Adipose tissue (tissue), 3 donors: Measurements from ENCODE around the gene MAP2K5. TPM values are rescaled to one million over a fixed set of nuclear protein-coding genes. Genes with fewer than 3 reads are reported as not detected.

Experiments
- H3K27ac ChIP-seq: one replicate; pipeline ENCODE4 v1.5.1; 2013; ENCODE audit warnings: low read depth, low read length
- WGBS, 3 donors: extraction: QIAGEN DNeasy Blood & Tissue Kit; methylation state at CpG; one replicate each; pipeline ENCODE4 v1.1.7; 2013; 5-methylcytosine and 5-hydroxymethylcytosine counted together
- polyA plus RNA-seq, 3 donors: library from polyadenylated mRNA; stranded (reverse); fragments of 200-250 nt; gene quantifications; one replicate each; pipeline ENCODE4 v1.2.3, GENCODE V29; 2013
- donor health status: healthy with polysubstance abuse.
- donor health status: Bipolar disorder and iron deficiency.
- donor health status: healthy.

Gene MAP2K5
- polyA plus RNA-seq, 3 donors, result 10.3 to 13.3 (median 10.7) TPM

DNA sequence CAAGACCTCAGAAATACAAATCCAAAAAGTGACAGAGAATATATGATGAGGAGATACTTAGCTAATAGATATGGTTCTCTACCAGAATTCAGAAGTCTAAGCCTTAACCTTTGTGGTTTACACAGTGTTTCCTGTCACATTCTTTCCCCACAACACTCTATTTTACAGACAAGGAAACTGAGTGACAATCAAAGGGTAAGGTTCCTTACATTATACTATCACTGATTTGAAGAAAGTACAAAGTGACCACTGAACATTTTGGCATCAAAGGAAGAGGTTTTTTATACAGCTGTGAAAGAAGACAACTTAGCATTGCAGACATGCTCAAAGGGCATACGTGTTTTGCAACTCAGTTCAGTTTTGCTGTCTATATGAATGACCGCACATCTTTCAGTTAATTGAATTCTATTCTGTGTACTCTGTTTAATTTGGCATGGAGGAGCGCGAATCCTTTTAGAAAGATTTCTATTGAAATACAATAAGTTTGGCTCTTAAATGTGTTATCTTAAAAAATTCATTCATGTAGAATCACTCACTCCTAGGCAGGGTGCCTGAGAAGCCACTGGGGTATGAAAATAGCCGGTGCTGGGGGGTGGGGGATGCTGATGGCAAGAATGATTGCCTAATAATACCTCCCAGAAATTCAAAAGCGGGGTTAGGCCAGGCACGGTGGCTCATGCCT is 216.3 kb downstream of the MAP2K5 start:
- H3K27ac ChIP-seq, result no peak overlapping the region
- WGBS, 3 donors, result 75 to 92% (median 82%) methylated on average over 7 of the region's 7 CpGs

DNA sequence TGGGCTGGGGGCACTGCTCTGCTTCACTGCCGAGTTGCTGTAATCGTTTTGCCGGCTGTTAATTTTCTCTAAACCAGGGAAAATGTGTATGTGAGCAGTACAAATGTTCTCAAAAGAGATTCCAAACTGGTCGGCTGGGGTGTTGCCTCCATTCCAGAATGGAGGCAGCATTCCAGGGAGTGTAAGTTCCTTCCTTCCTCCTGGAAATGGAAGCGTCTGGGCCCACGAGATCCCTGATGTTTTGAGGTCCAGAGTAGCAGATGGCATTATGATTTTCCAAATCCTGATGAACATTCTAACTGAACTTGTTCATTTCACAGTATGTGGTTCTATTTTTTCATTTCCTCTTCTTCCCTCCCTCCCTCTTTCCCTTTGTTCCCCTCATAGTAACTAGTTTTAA is 218.4 kb downstream of the MAP2K5 start:
- no peak overlapping the region for H3K27ac ChIP-seq
- 73 to 79% (median 78%) methylated on average over 6 of the region's 6 CpGs for WGBS, 3 donors

- WGBS, 3 donors, result 28 to 81% (median 67%) methylated on average over 4 of the region's 4 CpGs
- H3K27ac ChIP-seq, result no peak overlapping the region
These were observed 218.8 kb downstream of the MAP2K5 start for GRCh38 chr15:67761343-67761742.

DNA sequence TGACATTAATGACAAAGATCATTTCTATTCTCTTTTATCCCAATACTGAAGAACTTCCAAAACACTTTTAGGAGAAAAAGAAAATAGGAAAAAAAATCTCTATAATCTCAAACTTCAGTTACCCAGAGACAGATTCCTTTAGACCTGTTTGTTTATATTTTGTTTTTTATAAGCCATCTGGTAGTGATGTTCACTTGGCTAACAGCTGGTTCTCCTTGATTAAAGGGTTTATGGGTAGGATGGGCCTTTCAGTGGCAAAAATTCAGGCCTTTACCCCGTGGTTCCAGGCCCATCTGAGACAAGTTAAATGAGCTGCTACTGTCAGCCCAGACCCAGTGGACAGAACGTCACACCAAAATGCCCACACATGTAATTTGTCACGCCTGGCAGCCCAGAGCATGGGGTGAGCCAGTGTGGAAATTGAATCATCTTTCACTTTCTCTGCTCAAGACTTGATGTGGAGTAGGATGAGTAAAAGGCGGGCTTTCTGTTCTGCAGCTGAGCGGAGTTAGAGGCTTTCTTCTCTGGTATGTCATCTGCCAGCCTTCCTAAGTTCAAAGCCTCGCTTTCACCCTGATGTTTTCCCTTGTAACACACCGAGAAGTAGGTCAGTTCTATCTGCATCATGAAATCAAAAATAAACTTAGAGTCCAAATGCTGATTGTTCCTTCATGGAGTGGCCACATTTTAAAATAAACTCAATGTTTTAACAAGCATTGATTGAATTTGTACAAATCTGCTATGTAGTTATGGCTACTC is 220.3 kb downstream of the MAP2K5 start:
- H3K27ac ChIP-seq, result no peak overlapping the region
- 85 to 90% (median 87%) methylated on average over 7 of the region's 7 CpGs for WGBS, 3 donors

DNA sequence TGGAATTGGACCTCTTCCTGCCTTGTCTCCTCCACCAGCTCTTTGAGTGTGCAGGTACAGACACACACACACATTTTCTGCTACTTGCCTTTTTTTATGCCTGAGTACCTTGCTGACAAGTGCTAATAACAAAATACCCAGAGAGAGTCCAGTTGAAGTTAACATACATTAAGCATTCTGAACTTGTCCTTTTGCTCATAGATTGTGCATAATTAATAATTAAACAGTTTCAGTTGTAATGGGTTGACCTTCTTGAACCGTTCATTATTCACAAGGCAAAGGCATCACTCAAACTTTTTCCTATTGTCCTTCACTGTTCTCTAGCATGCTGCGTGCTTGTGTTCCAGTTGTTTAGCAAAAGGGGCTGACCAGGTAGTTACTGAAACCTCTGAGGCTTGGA is 223.2 kb downstream of the MAP2K5 start:
- no peak overlapping the region for H3K27ac ChIP-seq
- 56 to 92% (median 91%) methylated on average over 2 of the region's 2 CpGs for WGBS, 3 donors

DNA sequence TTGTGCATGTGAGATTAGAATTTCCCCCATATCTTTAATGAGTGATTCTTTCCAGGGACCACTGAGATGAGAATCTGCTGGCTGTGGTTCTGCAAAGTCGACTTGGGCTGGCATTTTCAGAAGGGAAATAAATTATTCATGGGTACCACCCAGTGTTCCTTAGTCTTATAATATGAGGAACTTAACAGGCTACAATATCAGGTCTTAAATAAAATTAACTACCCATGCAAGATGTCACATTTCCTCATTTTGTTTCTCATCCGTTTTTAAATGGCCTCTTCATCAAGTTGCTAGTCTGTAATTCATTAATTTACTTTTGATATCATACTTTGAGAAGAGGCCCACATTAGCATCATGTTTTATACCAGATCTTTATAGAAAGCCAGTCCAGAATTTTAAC is 224.5 kb downstream of the MAP2K5 start:
- WGBS, 3 donors, result 37 to 82% (median 47%) methylated on average over 2 of the region's 2 CpGs

GRCh38 chr15:67768313-67768977 is 225.9 kb downstream of the MAP2K5 start:
- no peak overlapping the region for H3K27ac ChIP-seq
- 91 to 94% (median 93%) methylated on average over 7 of the region's 7 CpGs for WGBS, 3 donors

More for the DNA sequence above, 224.5 kb downstream of the MAP2K5 start:
- no peak overlapping the region for H3K27ac ChIP-seq

DNA sequence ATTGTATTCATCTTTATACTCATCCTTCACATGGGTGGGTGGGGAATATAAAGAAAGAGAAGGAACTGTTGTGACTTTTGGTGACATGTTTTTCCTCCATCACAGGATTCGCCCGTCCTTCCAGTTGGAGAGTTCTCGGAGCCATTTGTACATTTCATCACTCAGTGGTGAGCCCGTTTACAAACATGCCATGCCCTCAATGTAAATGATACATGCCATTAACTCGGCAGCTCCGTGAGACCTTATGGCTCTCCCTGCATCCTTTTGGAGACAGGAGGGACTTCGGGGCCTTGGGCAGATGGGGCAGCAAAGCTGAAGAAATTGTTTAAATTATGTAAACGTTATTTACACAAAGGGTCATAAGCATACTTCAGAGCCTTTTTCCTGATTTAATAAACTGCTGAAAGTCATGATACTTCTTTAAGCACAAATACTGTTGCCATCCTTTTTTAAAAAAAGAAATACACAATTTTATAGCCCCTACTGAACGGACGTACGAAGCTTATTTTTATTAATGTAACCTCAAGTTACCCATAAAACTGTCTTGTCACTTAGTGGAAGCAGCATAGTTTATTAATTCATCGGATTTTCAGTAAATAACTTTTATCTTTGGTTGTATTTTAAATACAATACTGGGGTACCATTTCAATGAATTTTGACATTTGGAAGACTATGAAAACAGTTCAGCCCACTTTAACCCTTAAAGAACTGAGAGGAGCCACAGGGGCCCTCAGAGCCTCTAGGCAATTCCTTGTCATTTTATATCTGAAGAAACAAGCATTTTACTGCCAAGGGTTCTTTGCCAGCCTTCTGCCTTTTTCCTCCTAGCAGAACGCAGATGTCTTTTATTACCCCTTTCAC is 227.2 kb downstream of the MAP2K5 start:
- H3K27ac ChIP-seq, result no peak overlapping the region
- WGBS, 3 donors, result 87 to 94% (median 93%) methylated on average over 13 of the region's 13 CpGs

DNA sequence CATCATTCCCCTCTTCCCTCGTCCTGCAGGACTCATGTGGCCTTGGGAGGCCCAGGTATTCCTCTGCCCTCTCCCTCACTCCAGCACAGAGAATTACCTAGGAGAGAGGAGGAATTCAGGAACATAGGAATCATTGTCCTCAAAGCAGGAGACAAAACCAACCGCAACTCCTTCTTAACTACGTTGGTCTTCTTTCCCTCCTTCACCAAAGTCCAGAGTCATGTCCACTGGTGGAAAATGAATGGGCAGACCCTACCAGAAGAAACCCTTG is 227.8 kb downstream of the MAP2K5 start:
- 97 to 99% (median 98%) methylated on average over 3 of the region's 3 CpGs for WGBS, 3 donors
- no peak overlapping the region for H3K27ac ChIP-seq

GRCh38 chr15:67771189-67771800 is 228.8 kb downstream of the MAP2K5 start:
- WGBS, 3 donors, result 56 to 82% (median 75%) methylated on average over 7 of the region's 7 CpGs
- H3K27ac ChIP-seq, result no peak overlapping the region

DNA sequence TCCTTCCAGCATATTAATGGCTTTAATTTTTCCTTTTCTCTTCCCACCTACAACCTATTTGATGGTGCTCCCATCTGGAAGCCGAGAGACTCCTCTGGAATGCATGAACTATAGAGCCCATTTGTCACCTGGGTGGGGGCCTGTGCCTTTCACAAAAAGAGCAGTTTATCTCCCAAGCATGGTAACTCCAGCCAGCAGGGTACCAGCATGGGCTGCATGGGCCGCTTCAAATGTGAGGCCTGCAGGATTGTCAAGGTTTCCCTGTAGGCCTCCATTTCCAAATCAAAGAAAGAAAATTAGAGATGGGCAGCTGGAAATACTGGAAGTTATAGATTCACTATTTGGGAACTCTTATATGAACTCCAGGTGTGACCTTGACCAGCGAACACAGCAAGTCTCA is 232.1 kb downstream of the MAP2K5 start:
- no peak overlapping the region for H3K27ac ChIP-seq
- 91 to 98% (median 95%) methylated on average over 3 of the region's 3 CpGs for WGBS, 3 donors

DNA sequence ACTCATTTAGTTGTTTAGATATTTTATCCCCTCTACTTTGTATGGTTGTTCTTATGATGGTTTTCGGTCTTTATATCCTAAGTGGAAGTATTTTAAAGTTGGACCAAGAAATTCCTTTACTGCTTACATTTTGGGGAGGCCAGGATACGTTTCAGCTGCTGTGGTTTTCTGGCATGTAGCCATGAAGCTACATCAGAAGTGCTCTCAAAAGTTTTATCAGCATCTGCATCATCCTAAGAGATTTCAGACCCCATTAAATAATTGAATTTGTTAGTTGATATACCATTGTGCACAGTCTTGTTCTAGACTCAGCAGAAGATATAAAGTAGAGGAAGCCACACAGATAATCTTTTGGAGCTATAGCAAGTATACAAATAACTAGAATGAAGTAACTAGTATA is 232.7 kb downstream of the MAP2K5 start:
- no peak overlapping the region for H3K27ac ChIP-seq
- 85 to 94% (median 87%) methylated on average over 2 of the region's 2 CpGs for WGBS, 3 donors

DNA sequence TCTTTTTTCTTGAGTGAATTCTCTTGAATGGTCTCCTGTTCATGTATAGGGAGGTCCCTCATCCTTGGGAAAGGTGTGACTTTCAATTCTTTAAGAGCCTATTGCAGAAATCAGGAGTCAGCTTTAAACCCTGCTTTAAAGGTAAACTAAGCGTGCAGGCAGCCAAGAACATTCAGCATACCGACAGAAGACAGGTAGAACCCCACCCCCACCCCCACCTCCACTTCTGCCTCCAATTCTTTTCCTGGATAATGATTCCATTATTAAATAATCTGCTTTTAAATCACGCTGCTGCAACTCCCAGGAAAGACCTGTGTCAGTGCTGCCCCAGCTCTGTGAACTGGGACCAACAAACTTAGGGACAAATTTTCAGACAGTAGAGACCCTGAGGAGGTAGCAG is 233.5 kb downstream of the MAP2K5 start:
- 94 to 96% (median 96%) methylated on average over 3 of the region's 3 CpGs for WGBS, 3 donors
- no peak overlapping the region for H3K27ac ChIP-seq

DNA sequence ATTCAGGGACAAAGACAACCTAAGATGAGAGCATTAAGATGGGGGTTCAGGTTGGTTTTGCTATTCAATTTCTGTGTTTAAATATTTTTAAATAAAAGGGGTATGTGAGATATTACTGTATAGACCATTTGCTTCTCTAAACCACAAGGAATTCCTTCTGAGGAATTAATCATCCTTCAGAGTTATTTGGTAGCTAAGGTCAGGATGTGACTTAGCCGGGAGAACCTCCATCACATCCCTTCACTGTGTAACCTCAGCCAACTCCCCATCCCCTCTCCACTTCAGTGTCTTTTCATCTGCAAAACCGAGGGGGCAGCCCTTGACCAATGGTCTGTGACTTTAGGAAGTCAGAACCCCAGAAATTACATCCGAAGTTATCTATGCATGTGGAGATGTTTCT is 234.1 kb downstream of the MAP2K5 start:
- 76 to 86% (median 79%) methylated on average over 3 of the region's 3 CpGs for WGBS, 3 donors

DNA sequence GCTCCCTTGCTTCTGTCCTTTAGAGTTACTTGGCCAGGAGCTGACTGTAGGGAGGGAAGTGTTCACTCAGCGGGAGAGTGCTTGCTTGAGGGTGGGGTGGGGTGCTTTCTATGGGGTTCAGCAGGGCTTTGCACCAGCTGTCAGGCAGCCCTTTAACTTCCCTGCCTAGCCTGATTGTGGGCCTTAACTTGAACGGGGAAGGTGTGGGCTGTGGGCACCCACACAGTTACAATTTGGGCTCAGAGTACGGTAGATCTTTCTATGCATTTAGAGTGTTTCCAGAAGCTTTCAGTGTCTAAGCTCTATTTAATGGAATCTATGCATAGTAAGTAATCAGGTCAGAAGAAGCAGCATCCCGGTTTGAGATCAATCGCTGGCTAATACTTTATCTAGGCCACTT is 234.6 kb downstream of the MAP2K5 start:
- 74 to 92% (median 82%) methylated on average over 5 of the region's 5 CpGs for WGBS, 3 donors
- no peak overlapping the region for H3K27ac ChIP-seq

More for the DNA sequence above, 234.1 kb downstream of the MAP2K5 start:
- H3K27ac ChIP-seq, result no peak overlapping the region

- 78 to 87% (median 81%) methylated on average over 2 of the region's 2 CpGs for WGBS, 3 donors
- H3K27ac ChIP-seq, result no peak overlapping the region
These were observed 235.3 kb downstream of the MAP2K5 start for GRCh38 chr15:67777773-67778172.

DNA sequence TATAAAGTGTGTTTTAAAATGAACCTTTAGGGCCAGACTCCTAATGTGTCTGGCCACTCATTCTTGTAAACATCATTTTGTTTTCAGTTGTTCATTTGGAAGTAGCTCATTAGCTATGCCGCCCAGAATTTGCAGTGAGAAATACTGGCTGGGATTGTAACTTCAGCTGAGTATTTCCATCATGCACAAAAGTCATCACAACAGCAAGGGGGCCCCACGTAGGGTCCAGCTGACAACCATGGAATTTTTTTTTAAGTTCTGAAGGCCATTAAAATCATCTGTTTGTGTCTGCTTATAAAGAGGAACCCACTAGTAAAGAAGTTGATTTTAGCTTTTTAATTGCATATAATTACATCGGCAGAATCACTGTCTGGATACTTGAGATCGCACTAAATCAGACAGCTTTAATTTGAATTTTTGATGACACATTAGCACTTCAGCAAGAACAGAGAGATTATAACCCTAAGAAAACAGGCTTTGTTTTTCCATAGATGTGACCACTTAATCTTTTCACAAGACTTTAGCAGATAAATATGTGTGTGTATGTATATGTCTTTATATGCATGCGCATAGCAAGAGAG is 236.6 kb downstream of the MAP2K5 start:
- WGBS, 3 donors, result 85 to 88% (median 86%) methylated on average over 5 of the region's 5 CpGs
- no peak overlapping the region for H3K27ac ChIP-seq

GRCh38 chr15:67779549-67780111 is 237.1 kb downstream of the MAP2K5 start:
- WGBS, 3 donors, result 58 to 89% (median 70%) methylated on average over 6 of the region's 6 CpGs
- no peak overlapping the region for H3K27ac ChIP-seq
